Stimulated activated effector memory CD8-positive, alpha-beta T cell treated with anti-CD3 and anti-CD28 coated beads, Interleukin-12 subunit alpha, Interleukin-12 subunit beta, amount 100 ng/mL, for 72 hours (primary cell): ENCODE measurements around the gene TOMM40L.

Experiments used
- ATAC-seq: fragments of 150-1000 bp; cut with Tn5 transposase; 2 replicates; pipeline ENCODE4 v1.10.0; 2021
- DNase-seq, 2 donors: peaks; one replicate each; pipeline ENCODE4 v3.0.0; 2021 to 2022; ENCODE audit warnings: low spot score in 2 of 2
- H3K27ac Mint-ChIP-seq: one replicate; pipeline ENCODE4 v1.8.0; 2022; ENCODE audit warnings: mild to moderate bottlenecking, mixed read lengths
- H3K36me3 Mint-ChIP-seq: one replicate; pipeline ENCODE4 v1.8.0; 2022; ENCODE audit warnings: mild to moderate bottlenecking, mixed read lengths
- H3K4me1 Mint-ChIP-seq: one replicate; pipeline ENCODE4 v1.8.0; 2022; ENCODE audit warnings: mixed read lengths
- H3K4me3 Mint-ChIP-seq: one replicate; pipeline ENCODE4 v1.8.0; 2022; ENCODE audit warnings: mild to moderate bottlenecking, mixed read lengths
- H3K9me3 Mint-ChIP-seq: one replicate; pipeline ENCODE4 v1.8.0; 2022; ENCODE audit warnings: mixed read lengths

The TOMM40L gene

GRCh38 chr1:161192476-161193465 lies 33.1 kb upstream of the TOMM40L start:
- Mint-ChIP-seq H3K4me1 (peaks cover 44% of the 10 kb centered on the region), H3K4me3 (no peak overlapping the region), H3K27ac (peak overlapping the region; percentile 89), H3K9me3 (no peaks in the 10 kb centered on the region), H3K36me3 (no peaks in the 10 kb centered on the region)
- ATAC-seq (peak; percentile 88), DNase-seq (peak; percentile 42 to 80)

- no peaks in the 10 kb centered on the region for H3K9me3 Mint-ChIP-seq
- H3K4me1 Mint-ChIP-seq, result peaks cover 40% of the 10 kb centered on the region
- DNase-seq (no peak), ATAC-seq (no peak)
- H3K27ac Mint-ChIP-seq, result no peak overlapping the region
- H3K4me3 Mint-ChIP-seq, result no peak overlapping the region
- no peaks in the 10 kb centered on the region for H3K36me3 Mint-ChIP-seq
These were observed 32.2 kb upstream of the TOMM40L start for GRCh38 chr1:161193561-161194235.

DNA sequence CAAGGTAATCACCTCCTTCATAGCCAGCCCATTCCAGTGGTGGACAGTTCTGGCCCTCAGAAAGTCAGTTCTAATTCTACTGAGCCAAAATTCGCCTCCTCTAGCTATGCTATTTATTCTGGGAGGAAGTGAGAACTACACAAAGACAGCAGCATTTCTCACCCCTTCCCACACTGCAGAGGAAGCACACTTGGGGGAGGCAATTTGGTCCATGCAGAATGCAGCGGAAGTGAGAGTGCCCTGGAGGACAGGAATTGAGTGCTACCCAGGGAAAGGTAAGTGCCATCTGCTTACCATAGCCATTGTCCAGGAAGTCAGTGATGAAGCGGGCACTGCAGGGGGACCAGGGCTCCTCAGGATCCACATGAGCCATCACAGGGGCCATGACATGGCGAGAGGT lies 30.7 kb upstream of the TOMM40L start:
- H3K4me3 Mint-ChIP-seq, result no peak overlapping the region
- DNase-seq, result no peak
- H3K4me1 Mint-ChIP-seq, result peaks cover 47% of the 10 kb centered on the region
- H3K36me3 Mint-ChIP-seq, result no peaks in the 10 kb centered on the region
- H3K9me3 Mint-ChIP-seq, result no peaks in the 10 kb centered on the region
- ATAC-seq, result no peak
- peak overlapping the region; percentile 84 for H3K27ac Mint-ChIP-seq

GRCh38 chr1:161196111-161196510 lies 29.7 kb upstream of the TOMM40L start:
- H3K4me1 Mint-ChIP-seq, result peaks cover 56% of the 10 kb centered on the region
- H3K27ac Mint-ChIP-seq, result peak overlapping the region; percentile 84
- no peaks in the 10 kb centered on the region for H3K9me3 Mint-ChIP-seq
- no peaks in the 10 kb centered on the region for H3K36me3 Mint-ChIP-seq
- DNase-seq (no peak), ATAC-seq (no peak)
- H3K4me3 Mint-ChIP-seq, result no peak overlapping the region

- Mint-ChIP-seq H3K4me3 (no peak overlapping the region), H3K27ac (peak overlapping the region; percentile 84), H3K9me3 (no peaks in the 10 kb centered on the region), H3K4me1 (peaks cover 63% of the 10 kb centered on the region), H3K36me3 (no peaks in the 10 kb centered on the region)
- no peak for ATAC-seq
- no peak for DNase-seq
These were observed 29.1 kb upstream of the TOMM40L start for GRCh38 chr1:161196521-161197451.

- Mint-ChIP-seq H3K36me3 (peaks cover 6% of the 10 kb centered on the region), H3K27ac (peak overlapping the region; percentile 32), H3K9me3 (no peaks in the 10 kb centered on the region), H3K4me1 (peaks cover 60% of the 10 kb centered on the region), H3K4me3 (no peak overlapping the region)
- ATAC-seq (no peak), DNase-seq (no peak)
These were observed 28.2 kb upstream of the TOMM40L start for GRCh38 chr1:161197560-161198193.

GRCh38 chr1:161198194-161198896 lies 27.5 kb upstream of the TOMM40L start:
- no peak for ATAC-seq
- H3K9me3 Mint-ChIP-seq, result no peaks in the 10 kb centered on the region
- no peak overlapping the region for H3K4me3 Mint-ChIP-seq
- no peak for DNase-seq
- H3K27ac Mint-ChIP-seq, result peak overlapping the region; percentile 32
- H3K36me3 Mint-ChIP-seq, result peaks cover 6% of the 10 kb centered on the region
- peaks cover 55% of the 10 kb centered on the region for H3K4me1 Mint-ChIP-seq

- peak within 1 kb of the TSS; percentile 95 for H3K27ac Mint-ChIP-seq
- H3K4me1 Mint-ChIP-seq, result peaks cover 59% of the 10 kb centered on the region
- peaks cover 11% of the 10 kb centered on the region for H3K36me3 Mint-ChIP-seq
- ATAC-seq (no peak), DNase-seq (no peak)
- peak within 1 kb of the TSS; percentile 85 for H3K4me3 Mint-ChIP-seq
- H3K9me3 Mint-ChIP-seq, result no peaks in the 10 kb centered on the region
These were observed 26.9 kb upstream of the TOMM40L start, which contains the start of gene ADAMTS4 for GRCh38 chr1:161198897-161199431. Gene ADAMTS4, minus strand, starts transcription at chr1:161199054. Its CDS starts 427 bp downstream, at chr1:161198627.

- ATAC-seq (no peak), DNase-seq (no peak)
- Mint-ChIP-seq H3K27ac (peak overlapping the region; percentile 95), H3K4me3 (peak overlapping the region; percentile 85), H3K36me3 (peaks cover 17% of the 10 kb centered on the region), H3K4me1 (peaks cover 65% of the 10 kb centered on the region), H3K9me3 (no peaks in the 10 kb centered on the region)
These were observed 26.2 kb upstream of the TOMM40L start for GRCh38 chr1:161199506-161200139.

GRCh38 chr1:161200421-161200991 lies 25.4 kb upstream of the TOMM40L start:
- ATAC-seq (no peak), DNase-seq (peak in 1 of 2 donors; percentile 66)
- peaks cover 26% of the 10 kb centered on the region for H3K36me3 Mint-ChIP-seq
- peak overlapping the region; percentile 95 for H3K27ac Mint-ChIP-seq
- no peaks in the 10 kb centered on the region for H3K9me3 Mint-ChIP-seq
- peak overlapping the region; percentile 85 for H3K4me3 Mint-ChIP-seq
- peaks cover 62% of the 10 kb centered on the region for H3K4me1 Mint-ChIP-seq

DNA sequence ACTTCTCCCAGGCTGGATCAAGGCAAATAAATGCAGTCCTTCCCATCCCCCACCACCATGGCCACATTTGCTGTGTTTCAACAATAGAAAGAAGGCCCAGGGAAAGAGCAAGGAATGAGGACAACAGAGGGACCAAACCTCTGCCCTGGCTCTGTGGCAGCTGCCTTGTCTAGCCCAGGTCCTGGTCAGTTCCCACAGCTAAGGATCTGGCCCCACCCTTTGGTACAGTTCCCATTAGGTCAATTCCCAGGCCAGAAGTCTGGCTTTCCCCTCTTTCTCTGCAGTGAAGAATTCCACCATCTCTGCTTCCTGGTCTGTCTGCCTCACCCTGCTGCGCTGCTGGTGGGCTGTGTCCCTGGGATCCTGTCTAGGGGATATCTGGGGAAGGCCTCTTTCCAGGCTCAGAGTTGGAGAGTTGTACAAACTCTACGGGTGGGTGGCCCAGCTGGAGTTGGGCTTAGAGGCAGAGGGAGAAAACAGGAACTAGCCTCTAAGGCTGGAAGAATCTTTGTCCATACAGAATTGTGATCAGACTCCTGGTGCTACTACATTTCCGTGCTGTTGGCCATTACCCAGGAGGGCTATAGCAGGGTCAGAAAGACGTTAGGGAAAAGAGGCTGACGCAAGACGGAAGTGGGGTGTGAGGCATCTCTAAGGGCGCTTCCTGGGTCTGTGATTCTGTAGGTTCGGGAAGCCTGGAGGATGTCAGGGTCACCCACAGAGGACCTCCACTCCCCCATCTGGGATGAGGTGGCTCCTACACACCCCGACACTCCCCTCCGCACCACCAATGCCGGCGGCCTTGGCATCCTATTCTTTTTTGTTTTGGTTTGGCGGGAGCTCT lies 24.6 kb upstream of the TOMM40L start:
- ATAC-seq, result no peak
- peak overlapping the region; percentile 95 for H3K27ac Mint-ChIP-seq
- H3K36me3 Mint-ChIP-seq, result peaks cover 33% of the 10 kb centered on the region
- H3K4me3 Mint-ChIP-seq, result peak overlapping the region; percentile 85
- DNase-seq, result peak in 1 of 2 donors; percentile 54
- peaks cover 62% of the 10 kb centered on the region for H3K4me1 Mint-ChIP-seq
- no peaks in the 10 kb centered on the region for H3K9me3 Mint-ChIP-seq
